ENCODE data around the gene PTPN9. TPM values are rescaled to one million over a fixed set of nuclear protein-coding genes. Genes with fewer than 3 reads are reported as not detected.

The PTPN9 gene
- total RNA-seq, 4 donors from 2014 or later: 4.8 to 7.0 (median 6.2) TPM

GRCh38 chr15:75542386-75542797 lies 36.7 kb downstream of the PTPN9 start:
- H3K36me3 ChIP-seq: no peaks in the 10 kb centered on the region
- no peaks in the 10 kb centered on the region for H3K27me3 ChIP-seq
- H3K4me1 ChIP-seq: peaks cover 10 to 27% of the 10 kb centered on the region in 2 donors
- H3K4me3 ChIP-seq: no peak overlapping the region
- ATAC-seq (peak; percentile 61 to 70), DNase-seq (no peak)
- in situ Hi-C loops (cut with MboI; ENCODE audit: low sequenced_read_pairs in 4 of 4): no loop called here
- TF ChIP-seq POLR2A (IDR thresholded peaks at IDR 0.05): no peak
- TF ChIP-seq CTCF (IDR thresholded peaks at IDR 0.05 in 4 of 5, conservative IDR thresholded peaks at IDR 0.05 in 1 of 5): no peak
- H3K9me3 ChIP-seq: no peaks in the 10 kb centered on the region
- intact Hi-C loops (cut with DNase I; ENCODE audit: low total_unique reads): no loop called here
- H3K27ac ChIP-seq: peak overlapping the region; percentile 53 to 59 (median 53)

- Histone ChIP-seq H3K4me3 (no peak overlapping the region), H3K27me3 (no peaks in the 10 kb centered on the region), H3K4me1 (peaks cover 14 to 20% of the 10 kb centered on the region in 2 donors), H3K36me3 (no peaks in the 10 kb centered on the region), H3K9me3 (no peaks in the 10 kb centered on the region), H3K27ac (no peak overlapping the region)
- ATAC-seq: no peak
- intact Hi-C loops (cut with DNase I; ENCODE audit: low total_unique reads) (no loop called here), in situ Hi-C loops (cut with MboI; ENCODE audit: low sequenced_read_pairs in 4 of 4) (no loop called here)
- no peak for TF ChIP-seq POLR2A (IDR thresholded peaks at IDR 0.05)
- no peak for TF ChIP-seq CTCF (IDR thresholded peaks at IDR 0.05 in 4 of 5, conservative IDR thresholded peaks at IDR 0.05 in 1 of 5)
- DNase-seq: no peak
These were observed 40.7 kb downstream of the PTPN9 start for GRCh38 chr15:75538376-75538775.

GRCh38 chr15:75533945-75534344 lies 45.2 kb downstream of the PTPN9 start:
- in situ Hi-C loops (cut with MboI; ENCODE audit: low sequenced_read_pairs in 4 of 4): no loop called here
- intact Hi-C loops (cut with DNase I; ENCODE audit: low total_unique reads): loop anchor here (2.0 kb wide), 1 partner anchor 45 kb away; the partner anchor contains the start of gene PTPN9
- H3K4me3 ChIP-seq: no peak overlapping the region

GRCh38 chr15:75532413-75533250 lies 46.5 kb downstream of the PTPN9 start:
- Histone ChIP-seq H3K27me3 (no peaks in the 10 kb centered on the region), H3K27ac (peak overlapping the region; percentile 56 to 71 (median 68)), H3K36me3 (no peaks in the 10 kb centered on the region), H3K4me3 (no peak overlapping the region), H3K9me3 (no peaks in the 10 kb centered on the region), H3K4me1 (peaks cover 31 to 32% of the 10 kb centered on the region in 2 donors)
- DNase-seq (peak; percentile 52 to 77), ATAC-seq (peak; percentile 95)
- in situ Hi-C loops (cut with MboI; ENCODE audit: low sequenced_read_pairs in 4 of 4) (no loop called here), intact Hi-C loops (cut with DNase I; ENCODE audit: low total_unique reads) (loop anchor here (2.0 kb wide), 1 partner anchor 46 kb away; the partner anchor contains the start of gene PTPN9)
- TF ChIP-seq POLR2A (IDR thresholded peaks at IDR 0.05) (no peak), CTCF (IDR thresholded peaks at IDR 0.05 in 4 of 5, conservative IDR thresholded peaks at IDR 0.05 in 1 of 5) (peak; percentile 12 to 50 (median 43))

More at GRCh38 chr15:75533945-75534344, 45.2 kb downstream of the PTPN9 start:
- no peaks in the 10 kb centered on the region for H3K36me3 ChIP-seq
- ATAC-seq (no peak), DNase-seq (no peak)
- peaks cover 31 to 32% of the 10 kb centered on the region in 2 donors for H3K4me1 ChIP-seq
- no peaks in the 10 kb centered on the region for H3K27me3 ChIP-seq
- H3K9me3 ChIP-seq: no peaks in the 10 kb centered on the region
- TF ChIP-seq POLR2A (IDR thresholded peaks at IDR 0.05): no peak
- no peak for TF ChIP-seq CTCF (IDR thresholded peaks at IDR 0.05 in 4 of 5, conservative IDR thresholded peaks at IDR 0.05 in 1 of 5)
- H3K27ac ChIP-seq: peak overlapping the region in 3 of 4 donors; percentile 56 to 71 (median 67)

Measured in gastrocnemius medialis (tissue), 4 donors.